Osteocyte (in vitro differentiated cells): Measurements from ENCODE around the gene GRK1. TPM values are rescaled to one million over a fixed set of nuclear protein-coding genes. Genes with fewer than 3 reads are reported as not detected.

ENCODE experiments used
- DNase-seq: peaks from one replicate; pipeline ENCODE4 v3.0.0; 2021; ENCODE audit warnings: mixed read lengths; ENCODE audit not compliant: unreplicated experiment; ENCODE audit errors: extremely low spot score
- H3K27ac Mint-ChIP-seq: one replicate; pipeline ENCODE4 v1.8.0; 2021; ENCODE audit warnings: mild to moderate bottlenecking, mixed read lengths; ENCODE audit not compliant: unreplicated experiment
- H3K27me3 Mint-ChIP-seq: one replicate; pipeline ENCODE4 v1.8.0; 2021; ENCODE audit warnings: mixed read lengths; ENCODE audit not compliant: unreplicated experiment
- H3K36me3 Mint-ChIP-seq: one replicate; pipeline ENCODE4 v1.8.0; 2021; ENCODE audit warnings: mixed read lengths; ENCODE audit not compliant: unreplicated experiment
- H3K4me1 Mint-ChIP-seq: one replicate; pipeline ENCODE4 v1.8.0; 2021; ENCODE audit warnings: mixed read lengths; ENCODE audit not compliant: unreplicated experiment
- H3K4me3 Mint-ChIP-seq: one replicate; pipeline ENCODE4 v1.8.0; 2021; ENCODE audit warnings: mild to moderate bottlenecking, moderate library complexity, mixed read lengths; ENCODE audit not compliant: unreplicated experiment
- H3K9me3 Mint-ChIP-seq: one replicate; pipeline ENCODE4 v1.8.0; 2021; ENCODE audit warnings: mixed read lengths; ENCODE audit not compliant: unreplicated experiment
- CTCF ChIP-seq: fragments of 200-600 bp; sonication (generic); IDR thresholded peaks from 2 replicates; pipeline ENCODE4 v1.5.0; 2021; ENCODE audit warnings: antibody characterized with exemption, mild to moderate bottlenecking, moderate library complexity
- total RNA-seq: library from RNA; stranded (reverse); gene quantifications from 2 replicates; pipeline ENCODE4 v1.2.1, GENCODE V29; 2021

Gene GRK1
- total RNA-seq, 1 donor from 2014 or later, result not detected

DNA sequence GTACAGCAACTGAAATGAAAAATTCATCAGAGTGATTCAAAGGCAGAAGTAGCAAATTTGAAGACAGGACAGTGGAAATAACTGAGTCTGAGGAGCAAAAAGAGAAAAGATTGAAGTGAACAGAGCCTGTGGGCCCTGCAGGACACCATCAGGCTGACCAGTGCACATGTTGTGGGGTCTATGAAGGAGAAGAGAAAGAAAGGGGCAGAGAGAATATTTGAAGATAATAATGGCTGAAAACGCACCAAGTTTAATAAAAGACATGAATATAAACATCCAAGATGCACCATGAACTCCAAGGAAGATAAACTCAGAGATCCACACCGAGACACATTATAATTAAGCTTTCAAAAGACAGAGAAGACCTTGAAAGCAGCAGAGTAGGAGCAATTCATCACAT lies 24.5 kb upstream of the GRK1 start:
- H3K9me3 Mint-ChIP-seq, result peaks cover 4% of the 10 kb centered on the region
- no peak overlapping the region for H3K4me3 Mint-ChIP-seq
- peaks cover 37% of the 10 kb centered on the region for H3K36me3 Mint-ChIP-seq
- no peak for DNase-seq
- TF ChIP-seq CTCF, result no peak
- H3K4me1 Mint-ChIP-seq, result peaks cover 17% of the 10 kb centered on the region
- H3K27ac Mint-ChIP-seq, result no peak overlapping the region
- H3K27me3 Mint-ChIP-seq, result no peaks in the 10 kb centered on the region

GRCh38 chr13:113643593-113643992 lies 23.4 kb upstream of the GRK1 start:
- no peak overlapping the region for H3K4me3 Mint-ChIP-seq
- no peaks in the 10 kb centered on the region for H3K27me3 Mint-ChIP-seq
- H3K27ac Mint-ChIP-seq, result no peak overlapping the region
- peaks cover 28% of the 10 kb centered on the region for H3K36me3 Mint-ChIP-seq
- peaks cover 27% of the 10 kb centered on the region for H3K4me1 Mint-ChIP-seq
- peaks cover 4% of the 10 kb centered on the region for H3K9me3 Mint-ChIP-seq
- no peak for DNase-seq
- TF ChIP-seq CTCF, result no peak

GRCh38 chr13:113644800-113645199 lies 22.2 kb upstream of the GRK1 start:
- TF ChIP-seq CTCF, result no peak
- Mint-ChIP-seq H3K36me3 (peaks cover 22% of the 10 kb centered on the region), H3K9me3 (peaks cover 4% of the 10 kb centered on the region)

DNA sequence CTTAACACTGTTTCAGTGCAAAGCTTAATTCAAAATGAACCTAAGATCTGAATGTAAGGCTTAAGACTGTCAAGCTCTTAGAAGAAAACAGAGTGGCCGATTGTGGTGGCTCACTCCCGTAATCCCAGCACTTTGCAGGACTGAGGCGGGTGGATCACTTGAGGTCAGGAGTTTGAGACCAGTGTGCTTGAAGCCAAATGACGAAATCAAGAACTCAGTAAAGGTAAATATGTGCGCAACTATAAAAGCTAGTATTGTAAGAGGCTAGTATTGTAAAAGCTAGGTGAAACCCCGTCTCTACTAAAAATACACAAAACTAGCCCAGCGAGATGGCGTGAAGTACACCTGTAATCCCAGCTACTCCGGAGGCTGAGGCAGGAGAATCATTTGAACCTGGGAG lies 21.7 kb upstream of the GRK1 start:
- H3K27ac Mint-ChIP-seq, result no peak overlapping the region
- peaks cover 4% of the 10 kb centered on the region for H3K9me3 Mint-ChIP-seq
- H3K36me3 Mint-ChIP-seq, result peaks cover 16% of the 10 kb centered on the region
- DNase-seq, result no peak
- no peaks in the 10 kb centered on the region for H3K27me3 Mint-ChIP-seq
- H3K4me3 Mint-ChIP-seq, result no peak overlapping the region
- H3K4me1 Mint-ChIP-seq, result peaks cover 27% of the 10 kb centered on the region
- no peak for TF ChIP-seq CTCF

More at GRCh38 chr13:113644800-113645199, 22.2 kb upstream of the GRK1 start:
- Mint-ChIP-seq H3K4me1 (peaks cover 27% of the 10 kb centered on the region), H3K27ac (no peak overlapping the region), H3K4me3 (no peak overlapping the region), H3K27me3 (no peaks in the 10 kb centered on the region)
- no peak for DNase-seq

GRCh38 chr13:113646376-113646775 lies 20.6 kb upstream of the GRK1 start:
- DNase-seq, result no peak
- Mint-ChIP-seq H3K4me1 (peaks cover 27% of the 10 kb centered on the region), H3K4me3 (no peak overlapping the region), H3K27me3 (no peaks in the 10 kb centered on the region), H3K9me3 (peaks cover 4% of the 10 kb centered on the region), H3K27ac (peak overlapping the region; percentile 56), H3K36me3 (peaks cover 9% of the 10 kb centered on the region)
- TF ChIP-seq CTCF, result no peak
